A549 (cell line): ENCODE measurements around the gene LPAR1. TPM values are rescaled to one million over a fixed set of nuclear protein-coding genes. Genes with fewer than 3 reads are reported as not detected.

Experiments used
- ATAC-seq, 2 experiments: fragments of 200-7000 bp in 1 of 2; fragments of >200 bp in 1 of 2; cut with Nextera tagmentation in 1 of 2; cut with Tn5 transposase in 1 of 2; 3 replicates each; pipeline versions ENCODE4 v1.8.0 to v1.9.1; 2018 to 2020; ENCODE audit warnings: mild to moderate bottlenecking in 1 of 2, moderate library complexity in 1 of 2
- CTCF ChIA-PET: fragments of 300-600 bp; sonication (Branson Sonifier 250); formaldehyde crosslinking; extraction: SDS; loops from one replicate; lab custom pipeline; 2021; ENCODE audit warnings: antibody characterized with exemption, inconsistent platforms; lab: Yijun Ruan, JAX
- POLR2A ChIA-PET: fragments of 350-600 bp; formaldehyde crosslinking; extraction: SDS; loops from one replicate; lab custom pipeline; 2021; ENCODE audit warnings: antibody characterized with exemption, inconsistent platforms; lab: Yijun Ruan, JAX
- DNase-seq, 2 experiments: peaks; one replicate each; pipeline versions ENCODE4 v3.0.0 to v3.0.0-alpha.2; 2011 to 2016; ENCODE audit warnings: low read depth in 1 of 2, low spot score in 1 of 2
- FAIRE-seq: peaks from 2 replicates; lab custom pipeline; 2011; peaks lifted over from hg19 to GRCh38; lab: Jason Lieb, UNC
- H3K27ac ChIP-seq, 2 experiments: fragments of >200 bp; sonication (Bioruptor Twin); formaldehyde crosslinking; 3 replicates each; pipeline ENCODE4 v1.5.1; 2016 to 2017
- H3K4me1 ChIP-seq: fragments of >200 bp; sonication (Bioruptor Twin); formaldehyde crosslinking; 3 replicates; pipeline ENCODE4 v1.6.1; 2016
- H3K4me2 ChIP-seq: fragments of >200 bp; sonication (Bioruptor Twin); formaldehyde crosslinking; 3 replicates; pipeline ENCODE4 v1.6.1; 2016
- H3K4me3 ChIP-seq: fragments of >200 bp; sonication (Bioruptor Twin); formaldehyde crosslinking; 3 replicates; pipeline ENCODE4 v1.5.1; 2016
- H3K9me3 ChIP-seq: fragments of >200 bp; sonication (Bioruptor Twin); formaldehyde crosslinking; 3 replicates; pipeline ENCODE4 v1.6.1; 2016
- BHLHE40 ChIP-seq: IDR thresholded peaks from 2 replicates; pipeline ENCODE4 v1.6.1; 2012; ENCODE audit warnings: low read depth, low read length, inconsistent platforms
- CBX8 ChIP-seq: fragments of 200-600 bp; sonication (generic); IDR thresholded peaks from 2 replicates; pipeline ENCODE4 v1.6.1; 2016
- CEBPB ChIP-seq, 2 experiments: fragments of >200 bp in 1 of 2; sonication (Bioruptor Twin) in 1 of 2; formaldehyde crosslinking in 1 of 2; IDR thresholded peaks; 2 replicates each; pipeline ENCODE4 v1.6.1; 2012 to 2016
- CHD2 ChIP-seq: fragments of 150-350 bp; IDR thresholded peaks from 2 replicates; pipeline ENCODE4 v1.6.1; 2014; ENCODE audit warnings: low read length; ENCODE audit not compliant: partially characterized antibody
- EHF ChIP-seq: fragments of 250-450 bp; sonication (Bioruptor Pico); IDR thresholded peaks from 2 replicates; pipeline ENCODE4 v1.5.0; 2020; ENCODE audit warnings: mild to moderate bottlenecking
- EP300 ChIP-seq, 2 experiments: fragments of >200 bp; sonication (Bioruptor Twin); formaldehyde crosslinking; IDR thresholded peaks; 2 replicates in 1 of 2; 3 replicates in 1 of 2; pipeline ENCODE4 v1.6.1; 2016 to 2017
- ESRRA ChIP-seq: fragments of 150-350 bp; IDR thresholded peaks from 2 replicates; pipeline ENCODE4 v1.6.1; 2014; ENCODE audit warnings: mild to moderate bottlenecking, low read length, borderline replicate concordance
- FOSB ChIP-seq: fragments of 250-450 bp; sonication (Bioruptor Pico); IDR thresholded peaks from 2 replicates; pipeline ENCODE4 v1.5.0; 2020; ENCODE audit warnings: mild to moderate bottlenecking, moderate library complexity
- HDAC2 ChIP-seq: fragments of 200-600 bp; sonication (generic); IDR thresholded peaks from 2 replicates; pipeline ENCODE4 v1.6.1; 2016
- HOXB5 ChIP-seq: fragments of 250-450 bp; sonication (Bioruptor Pico); IDR thresholded peaks from 2 replicates; pipeline ENCODE4 v1.5.0; 2020; ENCODE audit warnings: mild to moderate bottlenecking, moderate library complexity
- KDM1A ChIP-seq: fragments of 200-600 bp; sonication (generic); IDR thresholded peaks from 2 replicates; pipeline ENCODE4 v1.6.1; 2016; ENCODE audit warnings: low read depth, mild to moderate bottlenecking
- MAFK ChIP-seq: fragments of 450-650 bp; IDR thresholded peaks from 2 replicates; pipeline ENCODE4 v1.6.1; 2014; ENCODE audit not compliant: partially characterized antibody
- MAX ChIP-seq: IDR thresholded peaks from 2 replicates; pipeline ENCODE4 v1.6.1; 2012
- NFE2L2 ChIP-seq: fragments of 150-350 bp; conservative IDR thresholded peaks from 2 replicates; pipeline ENCODE4 v1.6.1; 2014; ENCODE audit warnings: low read length
- PBX3 ChIP-seq: IDR thresholded peaks from 2 replicates; pipeline ENCODE4 v1.6.1; 2012
- PHF8 ChIP-seq: fragments of 200-600 bp; sonication (generic); IDR thresholded peaks from 2 replicates; pipeline ENCODE4 v1.6.1; 2016; ENCODE audit warnings: low read depth, mild to moderate bottlenecking, antibody characterized with exemption, moderate library complexity, borderline replicate concordance
- RAD21 ChIP-seq, 2 experiments: fragments of >200 bp in 1 of 2; sonication (Bioruptor Twin) in 1 of 2; formaldehyde crosslinking in 1 of 2; IDR thresholded peaks in 1 of 2; conservative IDR thresholded peaks in 1 of 2; 2 replicates in 1 of 2; 3 replicates in 1 of 2; pipeline ENCODE4 v1.6.1; 2012 to 2018; ENCODE audit warnings: inconsistent platforms in 1 of 2
- RCOR1 ChIP-seq: fragments of 150-350 bp; IDR thresholded peaks from 2 replicates; pipeline ENCODE4 v1.6.1; 2014; ENCODE audit warnings: antibody characterized with exemption, low read length, low read depth
- RFX5 ChIP-seq: fragments of 450-650 bp; IDR thresholded peaks from 2 replicates; pipeline ENCODE4 v1.7.1; 2014; ENCODE audit warnings: antibody characterized with exemption, mild to moderate bottlenecking, moderate library complexity
- SREBF2 ChIP-seq: fragments of 450-650 bp; IDR thresholded peaks from 2 replicates; pipeline ENCODE4 v1.6.1; 2014; ENCODE audit warnings: mild to moderate bottlenecking, moderate library complexity
- TP53 ChIP-seq: fragments of 250-450 bp; sonication (Bioruptor Pico); IDR thresholded peaks from 2 replicates; pipeline ENCODE4 v1.5.0; 2021; ENCODE audit warnings: mild to moderate bottlenecking, moderate library complexity
- WGBS: methylation state at CpG from one replicate; pipeline ENCODE4 v1.1.6; 2017; ENCODE audit errors: missing lambda C conversion rate; 5-methylcytosine and 5-hydroxymethylcytosine counted together
- polyA plus RNA-seq, 4 experiments: library from polyadenylated mRNA; depleted of rRNA in 3 of 4; stranded (reverse); fragments of >200 nt; fragmentation: RNase III in 1 of 4; extraction: RNeasy Plus Mini Kit Qiagen cat#74134 plus additional on column Dnase treatment in 1 of 4; gene quantifications; 2 replicates in 3 of 4; 3 replicates in 1 of 4; pipeline ENCODE4 v1.2.3, GENCODE V29; 2011 to 2017

LPAR1 gene
- polyA plus RNA-seq, 2 of the 4 experiments (the other 2 are of a cell fraction), result 15.8 to 33.7 TPM

GRCh38 chr9:110908894-110909293 lies 129.4 kb downstream of the LPAR1 start:
- ChIA-PET CTCF (no interaction called here), POLR2A (no interaction called here)
- 78% methylated on average over 2 of the region's 2 CpGs for WGBS
- Histone ChIP-seq H3K4me2 (no peak overlapping the region), H3K9me3 (peaks cover 25% of the 10 kb centered on the region), H3K4me3 (no peak overlapping the region), H3K4me1 (peaks cover 26% of the 10 kb centered on the region), H3K27ac (peak overlapping the region; percentile 10 to 24; a peak in 3 of 6 replicates)
- FAIRE-seq, result no peak
- ATAC-seq, result no peak
- TF ChIP-seq ESRRA (no peak), RFX5 (no peak), PHF8 (no peak), MAX (no peak), EHF (CRISPR knock-in tag) (no peak), PBX3 (no peak), NFE2L2 (no peak), TP53 (no peak)
- no peak for DNase-seq

DNA sequence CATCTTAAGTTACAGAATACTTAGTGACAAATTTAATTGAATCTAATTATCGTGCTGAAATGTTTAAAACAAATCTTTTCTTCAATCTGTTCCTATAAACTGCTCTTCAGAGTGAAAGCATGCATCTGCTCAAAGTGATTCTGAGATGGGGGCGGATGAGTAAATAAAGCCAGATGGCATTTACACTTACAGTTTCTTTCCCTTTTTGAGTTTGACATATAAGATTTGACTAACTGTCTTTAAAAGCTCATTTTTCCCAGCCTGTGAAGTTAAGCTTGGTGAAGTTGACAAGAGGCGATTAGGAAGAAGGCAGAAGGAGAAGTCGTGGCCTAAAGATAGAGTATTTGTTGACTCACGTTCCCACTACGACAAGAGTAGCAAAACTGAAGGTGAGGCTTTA lies 137.4 kb downstream of the LPAR1 start:
- Histone ChIP-seq H3K4me1 (no peaks in the 10 kb centered on the region), H3K4me2 (no peak overlapping the region)
- POLR2A ChIA-PET, result no interaction called here

GRCh38 chr9:110900456-110900855 lies 137.8 kb downstream of the LPAR1 start:
- H3K27ac ChIP-seq, result no peak overlapping the region
- no peak for ATAC-seq
- CTCF ChIA-PET, result no interaction called here
- H3K4me3 ChIP-seq, result no peak overlapping the region
- peaks cover 25% of the 10 kb centered on the region for H3K9me3 ChIP-seq
- DNase-seq, result no peak
- no peak for FAIRE-seq
- H3K4me2 ChIP-seq, result no peak overlapping the region
- 100% methylated on average over 1 of the region's 1 CpG for WGBS
- TF ChIP-seq EP300 (IDR thresholded peaks at IDR 0.05), result no peak
- no peak for TF ChIP-seq SREBF2
- TF ChIP-seq CEBPB (IDR thresholded peaks at IDR 0.05), result no peak
- TF ChIP-seq RCOR1, result no peak
- no peak for TF ChIP-seq FOSB
- TF ChIP-seq BHLHE40, result no peak
- no peak for TF ChIP-seq KDM1A
- TF ChIP-seq MAFK, result no peak
- no peak for TF ChIP-seq HOXB5 (CRISPR knock-in tag)
- TF ChIP-seq CHD2, result no peak
- no peak for TF ChIP-seq PHF8
- no peak for TF ChIP-seq ESRRA
- TF ChIP-seq EHF (CRISPR knock-in tag), result no peak
- no peak for TF ChIP-seq CBX8
- TF ChIP-seq RAD21 (conservative IDR thresholded peaks at IDR 0.05 in 1 of 2, IDR thresholded peaks at IDR 0.05 in 1 of 2), result no peak
- POLR2A ChIA-PET, result no interaction called here
- H3K4me1 ChIP-seq, result no peaks in the 10 kb centered on the region

More for the DNA sequence above, 137.4 kb downstream of the LPAR1 start:
- no peak overlapping the region for H3K27ac ChIP-seq
- no peak for TF ChIP-seq CEBPB (IDR thresholded peaks at IDR 0.05)
- no peak for TF ChIP-seq HDAC2
- TF ChIP-seq, all 56 proteins: peak for 0
- no peak overlapping the region for H3K4me3 ChIP-seq
- CTCF ChIA-PET, result no interaction called here
- H3K9me3 ChIP-seq, result peaks cover 25% of the 10 kb centered on the region
- 87% methylated on average over 6 of the region's 6 CpGs for WGBS
- ATAC-seq, result no peak
- no peak for DNase-seq
- no peak for FAIRE-seq

DNA sequence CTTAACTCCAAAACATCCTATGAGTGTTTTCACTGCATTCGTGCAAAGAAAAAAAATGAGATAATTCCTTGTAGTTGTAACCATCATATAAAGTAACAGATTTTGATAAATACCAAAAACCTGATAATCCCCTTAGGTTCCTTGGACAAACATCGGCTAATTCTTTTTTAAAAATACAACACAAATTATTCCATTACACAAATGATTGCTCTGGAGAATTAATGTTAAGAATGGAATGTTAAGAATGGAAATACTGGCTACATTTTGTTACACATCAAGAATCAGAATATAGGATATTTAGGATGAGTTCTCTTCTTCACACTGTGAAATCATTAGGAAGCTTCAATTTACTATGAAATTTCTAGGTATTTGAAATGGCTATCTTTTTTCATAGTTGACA lies 139.4 kb downstream of the LPAR1 start:
- WGBS, result 86% methylated on average over 2 of the region's 2 CpGs
- no peak for DNase-seq
- Histone ChIP-seq H3K9me3 (peaks cover 25% of the 10 kb centered on the region), H3K4me3 (no peak overlapping the region), H3K4me2 (no peak overlapping the region), H3K4me1 (no peaks in the 10 kb centered on the region; the same call in 2 of the 3 replicates), H3K27ac (no peak overlapping the region)
- no peak for ATAC-seq
- ChIA-PET CTCF (no interaction called here), POLR2A (no interaction called here)
- TF ChIP-seq PBX3 (no peak), EP300 (IDR thresholded peaks at IDR 0.05) (no peak)
- FAIRE-seq, result no peak
